K562 treated with DMSO at 1 percent for 12 hours (cell line): Measurements from ENCODE around the gene ROPN1B. TPM values are rescaled to one million over a fixed set of nuclear protein-coding genes. Genes with fewer than 3 reads are reported as not detected.

Experiments
- total RNA-seq: library from RNA; unstranded; fragments of 300-600 nt; gene quantifications from 2 replicates; pipeline ENCODE4 v1.2.3, GENCODE V29; 2022; ENCODE audit not compliant: insufficient read depth

ROPN1B gene
- total RNA-seq, result not detected in 2 replicates

DNA sequence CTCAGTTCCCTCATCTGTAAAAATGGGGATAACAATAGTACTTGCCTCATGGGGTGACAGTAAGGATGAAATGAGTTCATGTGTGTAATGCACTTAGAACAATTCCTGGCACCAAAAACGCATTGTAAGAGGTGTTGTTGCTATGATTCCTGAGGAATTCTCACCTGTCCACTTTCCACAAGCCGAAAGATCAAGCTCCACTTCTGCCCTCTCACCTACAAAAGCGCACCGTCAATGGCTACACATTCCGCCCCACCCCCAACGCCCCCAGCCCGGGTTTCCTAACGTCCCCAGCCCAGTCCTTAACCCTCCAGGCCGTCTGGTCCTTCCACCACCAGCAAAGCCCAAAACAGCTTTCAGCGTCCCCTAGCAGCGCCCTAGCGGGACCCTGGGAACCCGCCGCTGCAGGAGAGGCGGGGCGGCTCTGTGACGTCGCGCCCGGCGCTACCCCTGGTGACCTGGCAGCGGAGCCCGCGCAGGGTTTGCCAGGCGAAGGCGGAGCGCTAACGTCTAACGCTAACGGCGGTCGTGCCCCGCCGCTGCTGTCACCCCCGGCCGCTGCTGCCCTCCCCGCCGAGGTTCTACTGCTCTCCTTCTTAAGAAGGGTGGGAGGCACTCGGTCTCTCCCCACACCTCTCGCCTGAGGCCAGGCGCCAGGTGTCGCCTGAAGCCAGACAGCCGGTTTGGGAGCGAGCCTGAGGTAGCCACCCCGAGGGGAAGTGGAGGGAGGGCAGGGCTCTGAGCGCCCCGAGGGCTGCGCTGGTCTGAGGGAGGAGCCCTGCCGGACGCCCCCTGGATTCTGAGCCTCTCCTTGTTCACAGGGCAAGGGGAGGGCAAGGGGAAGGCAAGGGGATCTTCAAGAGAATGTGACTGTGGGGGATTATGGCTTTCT is at the start of gene ROPN1B:
TSS of gene ROPN1B (plus strand) at position 478 of the 892 bp plus-strand sequence. CDS start 2,877 bp downstream, outside the sequence.

Other genes with a start within 250 kb of the ROPN1B start
- gene SLC41A3, start 114.9 kb downstream of the ROPN1B start, total RNA-seq, result 29.0 and 42.3 TPM in 2 replicates
- 4.1 and 4.8 TPM in 2 replicates for gene ALDH1L1, start 211.4 kb downstream of the ROPN1B start, total RNA-seq